GM23338 (cell line): ENCODE data around the gene TCP11L2.

Experiments used
- EZH2 ChIP-seq: fragments of 200-600 bp; sonication (generic); IDR thresholded peaks from one replicate; pipeline ENCODE4 v1.8.0; 2017; ENCODE audit warnings: antibody characterized with exemption, mild to moderate bottlenecking, low read depth; ENCODE audit not compliant: unreplicated experiment
- EZH2phosphoT487 ChIP-seq: fragments of 200-600 bp; sonication (generic); IDR thresholded peaks from one replicate; pipeline ENCODE4 v1.8.1; 2018; ENCODE audit warnings: antibody characterized with exemption; ENCODE audit not compliant: unreplicated experiment
- POLR2AphosphoS5 ChIP-seq: IDR thresholded peaks from 2 replicates; pipeline ENCODE4 v1.6.1; 2016; ENCODE audit warnings: antibody characterized with exemption, low read depth
- REST ChIP-seq: IDR thresholded peaks from one replicate; pipeline ENCODE4 v1.6.1; 2018; ENCODE audit warnings: antibody characterized with exemption; ENCODE audit not compliant: unreplicated experiment
- TF ChIP-seq, protein P1 (sequence below), 2 experiments: fragments of 200-600 bp in 1 of 2; sonication (generic) in 1 of 2; conservative IDR thresholded peaks; 2 replicates each; pipeline versions ENCODE4 v1.5.1 to v1.6.1; 2016 to 2017; ENCODE audit warnings: antibody characterized with exemption in 2 of 2, low read depth in 2 of 2, mild to moderate bottlenecking in 2 of 2, moderate library complexity in 1 of 2

- TF ChIP-seq EZH2: no peak
- TF ChIP-seq, protein P1, sequence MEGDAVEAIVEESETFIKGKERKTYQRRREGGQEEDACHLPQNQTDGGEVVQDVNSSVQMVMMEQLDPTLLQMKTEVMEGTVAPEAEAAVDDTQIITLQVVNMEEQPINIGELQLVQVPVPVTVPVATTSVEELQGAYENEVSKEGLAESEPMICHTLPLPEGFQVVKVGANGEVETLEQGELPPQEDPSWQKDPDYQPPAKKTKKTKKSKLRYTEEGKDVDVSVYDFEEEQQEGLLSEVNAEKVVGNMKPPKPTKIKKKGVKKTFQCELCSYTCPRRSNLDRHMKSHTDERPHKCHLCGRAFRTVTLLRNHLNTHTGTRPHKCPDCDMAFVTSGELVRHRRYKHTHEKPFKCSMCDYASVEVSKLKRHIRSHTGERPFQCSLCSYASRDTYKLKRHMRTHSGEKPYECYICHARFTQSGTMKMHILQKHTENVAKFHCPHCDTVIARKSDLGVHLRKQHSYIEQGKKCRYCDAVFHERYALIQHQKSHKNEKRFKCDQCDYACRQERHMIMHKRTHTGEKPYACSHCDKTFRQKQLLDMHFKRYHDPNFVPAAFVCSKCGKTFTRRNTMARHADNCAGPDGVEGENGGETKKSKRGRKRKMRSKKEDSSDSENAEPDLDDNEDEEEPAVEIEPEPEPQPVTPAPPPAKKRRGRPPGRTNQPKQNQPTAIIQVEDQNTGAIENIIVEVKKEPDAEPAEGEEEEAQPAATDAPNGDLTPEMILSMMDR (conservative IDR thresholded peaks at IDR 0.05; ENCODE audit: low read depth in 2 of 2): no peak
- TF ChIP-seq EZH2phosphoT487: no peak
- TF ChIP-seq REST: no peak
- TF ChIP-seq POLR2AphosphoS5: no peak
Measured at GRCh38 chr12:106254724-106255123, 47.8 kb upstream of the TCP11L2 start.
